HCT116 (cell line): ENCODE data around the gene SYT10.

Experiments
- YY1 ChIP-seq: IDR thresholded peaks from 2 replicates; pipeline ENCODE4 v1.6.1; 2011; ENCODE audit warnings: low read length, low read depth, moderate library complexity, mild to moderate bottlenecking; ENCODE audit not compliant: insufficient replicate concordance; ENCODE audit errors: extremely low read depth
- TF ChIP-seq, protein P1 (sequence below), 3 experiments: fragments of 200-600 bp in 1 of 3; sonication (generic) in 1 of 3; IDR thresholded peaks in 2 of 3; conservative IDR thresholded peaks in 1 of 3; 2 replicates each; pipeline ENCODE4 v1.5.1; 2012 to 2017; ENCODE audit warnings: low read depth in 2 of 3, low read length in 2 of 3, antibody characterized with exemption in 1 of 3, borderline replicate concordance in 1 of 3, control low read depth in 1 of 3, mild to moderate bottlenecking in 1 of 3, mixed read lengths in 1 of 3, mixed run types in 1 of 3, moderate library complexity in 1 of 3; ENCODE audit not compliant: insufficient read depth in 1 of 3

DNA sequence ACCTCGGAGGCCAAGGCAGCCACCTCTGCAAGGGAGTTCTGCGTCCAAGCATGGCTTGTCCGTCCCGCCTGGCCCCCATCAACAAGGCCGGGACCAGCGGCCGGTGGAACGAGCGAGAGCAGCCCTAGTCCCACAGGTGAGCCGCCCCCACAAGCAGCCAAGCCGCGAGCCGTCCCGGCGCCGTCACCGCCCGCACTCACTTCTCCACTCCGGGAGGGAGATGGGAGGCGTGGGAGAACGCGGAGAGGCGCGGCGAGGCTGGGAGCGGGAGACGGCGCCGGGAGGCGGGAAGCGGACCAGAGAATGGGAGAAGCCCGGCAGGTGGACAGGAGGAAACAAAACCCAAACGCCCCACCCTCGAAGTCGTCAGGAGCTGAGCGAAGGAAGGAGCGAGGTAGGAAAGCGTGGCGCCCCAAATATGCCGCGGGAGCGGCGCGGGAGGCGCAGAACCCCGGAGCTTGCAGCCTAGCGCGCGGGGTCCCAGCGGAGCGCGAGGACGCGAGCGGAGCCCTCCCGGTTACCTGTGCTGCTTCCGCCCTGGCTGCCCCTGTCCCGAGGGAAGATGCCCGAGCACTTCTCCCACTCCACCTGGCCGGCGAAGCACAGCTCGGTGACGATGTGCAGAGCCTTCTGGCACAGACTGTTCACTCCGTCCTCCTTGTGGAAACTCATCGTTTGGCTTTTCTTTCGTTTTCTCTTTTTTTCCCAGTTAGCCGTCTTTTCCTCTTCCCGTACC, 600 bp downstream of the SYT10 start:
- TF ChIP-seq, protein P1, sequence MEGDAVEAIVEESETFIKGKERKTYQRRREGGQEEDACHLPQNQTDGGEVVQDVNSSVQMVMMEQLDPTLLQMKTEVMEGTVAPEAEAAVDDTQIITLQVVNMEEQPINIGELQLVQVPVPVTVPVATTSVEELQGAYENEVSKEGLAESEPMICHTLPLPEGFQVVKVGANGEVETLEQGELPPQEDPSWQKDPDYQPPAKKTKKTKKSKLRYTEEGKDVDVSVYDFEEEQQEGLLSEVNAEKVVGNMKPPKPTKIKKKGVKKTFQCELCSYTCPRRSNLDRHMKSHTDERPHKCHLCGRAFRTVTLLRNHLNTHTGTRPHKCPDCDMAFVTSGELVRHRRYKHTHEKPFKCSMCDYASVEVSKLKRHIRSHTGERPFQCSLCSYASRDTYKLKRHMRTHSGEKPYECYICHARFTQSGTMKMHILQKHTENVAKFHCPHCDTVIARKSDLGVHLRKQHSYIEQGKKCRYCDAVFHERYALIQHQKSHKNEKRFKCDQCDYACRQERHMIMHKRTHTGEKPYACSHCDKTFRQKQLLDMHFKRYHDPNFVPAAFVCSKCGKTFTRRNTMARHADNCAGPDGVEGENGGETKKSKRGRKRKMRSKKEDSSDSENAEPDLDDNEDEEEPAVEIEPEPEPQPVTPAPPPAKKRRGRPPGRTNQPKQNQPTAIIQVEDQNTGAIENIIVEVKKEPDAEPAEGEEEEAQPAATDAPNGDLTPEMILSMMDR (IDR thresholded peaks at IDR 0.05 in 2 of 3, conservative IDR thresholded peaks at IDR 0.05 in 1 of 3; ENCODE audit: borderline replicate concordance in 1 of 3, insufficient read depth in 1 of 3, low read depth in 2 of 3, low read length in 2 of 3) = no peak
- no peak for TF ChIP-seq YY1
